C4-2B (cell line): ENCODE data around the gene GBGT1.

Source experiments
- ZFX ChIP-seq: fragments of 450-650 bp; IDR thresholded peaks from 2 replicates; pipeline ENCODE4 v1.6.1; 2017
- TF ChIP-seq, protein P1 (sequence below): fragments of 450-650 bp; conservative IDR thresholded peaks from 2 replicates; pipeline ENCODE4 v1.5.1; 2017; ENCODE audit warnings: mild to moderate bottlenecking

DNA sequence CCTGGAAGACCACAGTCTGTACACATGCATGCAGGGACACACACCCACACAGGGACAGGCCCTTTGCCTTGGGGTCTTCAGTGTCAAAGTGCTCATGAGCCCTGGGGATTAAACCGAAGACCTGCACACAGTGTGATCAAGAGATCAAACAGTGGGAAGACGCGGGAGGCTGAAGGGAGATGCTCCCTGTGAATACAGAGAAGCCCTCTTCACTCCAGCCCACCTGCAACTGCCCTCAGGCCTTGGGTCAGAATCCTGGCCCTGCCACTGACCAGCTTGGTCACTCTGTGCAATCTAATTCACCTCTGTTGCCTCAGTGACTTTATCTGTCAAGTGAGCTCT, 45.6 kb downstream of the GBGT1 start:
- TF ChIP-seq, protein P1, sequence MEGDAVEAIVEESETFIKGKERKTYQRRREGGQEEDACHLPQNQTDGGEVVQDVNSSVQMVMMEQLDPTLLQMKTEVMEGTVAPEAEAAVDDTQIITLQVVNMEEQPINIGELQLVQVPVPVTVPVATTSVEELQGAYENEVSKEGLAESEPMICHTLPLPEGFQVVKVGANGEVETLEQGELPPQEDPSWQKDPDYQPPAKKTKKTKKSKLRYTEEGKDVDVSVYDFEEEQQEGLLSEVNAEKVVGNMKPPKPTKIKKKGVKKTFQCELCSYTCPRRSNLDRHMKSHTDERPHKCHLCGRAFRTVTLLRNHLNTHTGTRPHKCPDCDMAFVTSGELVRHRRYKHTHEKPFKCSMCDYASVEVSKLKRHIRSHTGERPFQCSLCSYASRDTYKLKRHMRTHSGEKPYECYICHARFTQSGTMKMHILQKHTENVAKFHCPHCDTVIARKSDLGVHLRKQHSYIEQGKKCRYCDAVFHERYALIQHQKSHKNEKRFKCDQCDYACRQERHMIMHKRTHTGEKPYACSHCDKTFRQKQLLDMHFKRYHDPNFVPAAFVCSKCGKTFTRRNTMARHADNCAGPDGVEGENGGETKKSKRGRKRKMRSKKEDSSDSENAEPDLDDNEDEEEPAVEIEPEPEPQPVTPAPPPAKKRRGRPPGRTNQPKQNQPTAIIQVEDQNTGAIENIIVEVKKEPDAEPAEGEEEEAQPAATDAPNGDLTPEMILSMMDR, result no peak
- no peak for TF ChIP-seq ZFX
